ENCODE measurements around the gene BEGAIN. TPM values are rescaled to one million over a fixed set of nuclear protein-coding genes. Genes with fewer than 3 reads are reported as not detected.

Gene BEGAIN
- total RNA-seq, 2 experiments from 2014 or later: 3.3 to 3.4 TPM

Other genes with a start within 250 kb of the BEGAIN start
- gene WDR25, start 210.9 kb downstream of the BEGAIN start, total RNA-seq: 1 to 10 TPM; 6.6 to 7.5 TPM
- gene DLK1, start 139.5 kb upstream of the BEGAIN start, total RNA-seq: not detected
- gene MEG3, start 238.7 kb upstream of the BEGAIN start, total RNA-seq: not detected

All from activated CD4-positive, alpha-beta memory T cell treated with anti-CD3 and anti-CD28 coated beads for 36 hours (primary cell).